Fibroblast of mammary gland (primary cell): ENCODE data around the gene ANKUB1.

Experiments used
- DNase-seq: peaks from one replicate; pipeline ENCODE4 v3.0.0-alpha.2; 2010; ENCODE audit warnings: low read depth
- H3K4me3 ChIP-seq: 2 replicates; pipeline ENCODE4 v1.5.1; 2011; ENCODE audit warnings: low read depth, mild to moderate bottlenecking, low read length, moderate library complexity; ENCODE audit not compliant: control insufficient read depth
- CTCF ChIP-seq: conservative IDR thresholded peaks from 2 replicates; pipeline ENCODE4 v1.5.1; 2011; ENCODE audit warnings: low read depth, low read length, inconsistent platforms; ENCODE audit not compliant: control insufficient read depth, insufficient read depth

ANKUB1 gene

GRCh38 chr3:149716984-149717383, 75.4 kb downstream of the ANKUB1 start:
- no peak for TF ChIP-seq CTCF
- no peak overlapping the region for H3K4me3 ChIP-seq
- no peak for DNase-seq

- no peak for TF ChIP-seq CTCF
These were observed 77.1 kb downstream of the ANKUB1 start for GRCh38 chr3:149715247-149715646.

GRCh38 chr3:149713730-149714654, 78.4 kb downstream of the ANKUB1 start:
- no peak overlapping the region for H3K4me3 ChIP-seq
- TF ChIP-seq CTCF, result no peak
- DNase-seq, result no peak

More at GRCh38 chr3:149715247-149715646, 77.1 kb downstream of the ANKUB1 start:
- no peak overlapping the region for H3K4me3 ChIP-seq
- no peak for DNase-seq
